Thoracic aorta endothelial cell (primary cell): ENCODE data around the gene SEMA3D. TPM values are rescaled to one million over a fixed set of nuclear protein-coding genes. Genes with fewer than 3 reads are reported as not detected.

Experiments used
- total RNA-seq: library from RNA; depleted of rRNA; stranded (reverse); fragments of >200 nt; gene quantifications from 2 replicates; pipeline ENCODE4 v1.2.3, GENCODE V29; 2012

The SEMA3D gene
- 0.22 and 1.2 TPM in 2 replicates for total RNA-seq

DNA sequence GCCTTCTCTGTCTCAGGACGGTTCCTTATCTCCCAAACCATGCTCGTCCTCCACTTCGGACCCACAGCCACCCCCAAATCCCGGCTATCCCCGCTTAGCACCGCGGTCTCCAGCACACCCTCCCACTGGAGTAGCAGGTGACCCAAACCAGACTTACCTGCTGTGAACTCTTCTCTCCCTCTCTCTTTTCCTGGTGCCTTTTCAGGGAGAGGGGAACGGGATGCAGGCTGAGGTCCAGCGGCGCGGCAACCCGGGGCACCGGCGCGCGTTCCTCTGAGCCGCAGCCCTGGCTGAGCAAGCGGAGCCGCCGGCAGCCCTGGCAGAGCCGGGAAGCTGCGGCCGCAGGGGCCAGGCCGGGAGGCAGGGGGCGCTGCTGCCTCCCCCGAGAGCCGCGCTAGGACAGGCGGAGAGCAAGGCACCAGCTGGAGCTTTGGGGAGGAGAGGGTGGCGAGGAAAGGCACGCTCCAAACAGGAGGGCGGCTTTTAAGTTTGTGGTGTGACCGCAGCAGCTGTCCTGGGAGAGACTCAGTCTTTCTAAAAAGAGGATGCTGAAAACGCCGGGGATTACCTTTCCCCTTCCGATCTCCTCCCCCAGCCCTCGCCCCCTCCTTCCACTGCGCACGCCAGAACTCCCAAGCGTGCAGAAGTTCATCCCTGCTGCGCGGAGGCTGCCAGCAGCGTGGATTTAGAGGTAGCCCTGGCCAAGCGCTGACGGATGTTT lies at the start of gene SEMA3D:
Gene SEMA3D (minus strand): TSS at position 536 of the 721 bp plus-strand sequence. CDS start 65,165 bp downstream, outside the sequence.

